HG03469 (cell line): ENCODE measurements around the gene SAMD3.
"Not testable (repeated sequence)": the region's sequence is repeated elsewhere in the genome, so short reads cannot be mapped to it uniquely, and the experiment has no call there.

ENCODE experiments used
- ATAC-seq: cut with Tn5 transposase; IDR thresholded peaks from one replicate; pipeline ENCODE4 v1.9.1; 2021; ENCODE audit warnings: mild to moderate bottlenecking, moderate library complexity, moderate number of reproducible peaks; ENCODE audit not compliant: unreplicated experiment

The SAMD3 gene

GRCh38 chr6:130212215-130212874 lies 10.4 kb downstream of the SAMD3 start:
- no peak for ATAC-seq

GRCh38 chr6:130211691-130212090 lies 11.1 kb downstream of the SAMD3 start:
- peak; percentile 46 for ATAC-seq

- no peak for ATAC-seq
Observed at GRCh38 chr6:130207979-130208649, 14.6 kb downstream of the SAMD3 start.

- no peak for ATAC-seq
Observed at GRCh38 chr6:130206479-130206878, 16.3 kb downstream of the SAMD3 start.

GRCh38 chr6:130204322-130204721 lies 18.4 kb downstream of the SAMD3 start:
- ATAC-seq: no peak

- no peak for ATAC-seq
Observed at GRCh38 chr6:130203370-130203769, 19.4 kb downstream of the SAMD3 start.

- ATAC-seq: peak; percentile 71
Observed at GRCh38 chr6:130202782-130203181, 20.0 kb downstream of the SAMD3 start.

GRCh38 chr6:130200020-130200419 lies 22.7 kb downstream of the SAMD3 start:
- ATAC-seq: no peak

GRCh38 chr6:130198483-130199035 lies 24.2 kb downstream of the SAMD3 start:
- ATAC-seq: no peak

- ATAC-seq: not testable (repeated sequence)
Observed at GRCh38 chr6:130197816-130198482, 24.8 kb downstream of the SAMD3 start.

GRCh38 chr6:130194434-130194833 lies 28.3 kb downstream of the SAMD3 start:
- not testable (repeated sequence) for ATAC-seq

GRCh38 chr6:130190701-130191690 lies 31.8 kb downstream of the SAMD3 start:
- ATAC-seq: no peak

GRCh38 chr6:130189531-130190397 lies 33.0 kb downstream of the SAMD3 start:
- no peak for ATAC-seq

GRCh38 chr6:130188207-130188899 lies 34.4 kb downstream of the SAMD3 start:
- no peak for ATAC-seq

- no peak for ATAC-seq
Observed at GRCh38 chr6:130187335-130188206, 35.2 kb downstream of the SAMD3 start.

GRCh38 chr6:130185658-130186057 lies 37.1 kb downstream of the SAMD3 start:
- ATAC-seq: no peak

GRCh38 chr6:130183271-130184222 lies 39.2 kb downstream of the SAMD3 start:
- ATAC-seq: no peak
